Fibroblast of peridontal ligament (primary cell): Measurements from ENCODE around the gene SAMD8.
"Not testable (repeated sequence)": the region's sequence is repeated elsewhere in the genome, so short reads cannot be mapped to it uniquely, and the experiment has no call there.

Experiments
- DNase-seq: peaks from one replicate; pipeline ENCODE4 v3.0.0-alpha.2; 2010; ENCODE audit errors: extremely low read depth

Gene SAMD8

DNA sequence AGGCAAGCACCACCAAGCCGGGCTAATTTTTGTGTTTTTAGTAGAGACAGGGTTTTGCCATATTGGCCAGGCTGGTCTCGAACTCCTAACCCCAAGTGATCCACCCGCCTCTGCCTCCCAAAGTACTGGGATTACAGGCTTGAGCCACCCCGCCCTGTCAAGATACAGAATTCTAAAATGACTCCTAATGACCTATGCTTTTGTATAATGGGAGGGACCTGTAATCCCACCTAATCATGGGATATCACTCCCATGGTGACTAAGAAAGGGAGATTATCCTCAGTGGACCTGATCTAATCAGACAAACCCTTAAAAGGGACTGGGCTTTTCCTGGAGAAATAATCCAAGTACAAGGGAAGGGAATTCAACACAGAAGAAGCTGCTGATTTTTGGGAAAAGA is 28.8 kb downstream of the SAMD8 start:
- DNase-seq = no peak

DNA sequence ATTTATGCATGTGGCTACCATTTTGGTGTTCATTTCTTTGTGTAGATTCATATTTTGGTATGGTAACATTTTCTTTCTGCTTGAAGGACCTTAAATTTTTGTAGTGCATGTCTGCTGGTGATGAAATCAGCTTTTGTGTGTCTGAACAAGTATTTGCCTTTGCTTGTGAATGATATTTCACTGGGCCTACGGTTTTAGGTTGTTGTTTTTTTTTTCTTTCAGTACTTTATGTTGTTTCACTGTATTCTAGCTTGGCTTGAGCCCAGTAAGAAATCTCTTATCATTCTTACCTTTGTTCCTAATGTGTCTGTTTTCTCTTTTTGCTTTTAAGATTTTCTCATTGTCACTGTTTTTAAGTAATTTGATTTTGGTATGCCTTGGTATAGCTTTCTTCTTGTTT is 31.9 kb downstream of the SAMD8 start:
- DNase-seq = peak; percentile 64

DNA sequence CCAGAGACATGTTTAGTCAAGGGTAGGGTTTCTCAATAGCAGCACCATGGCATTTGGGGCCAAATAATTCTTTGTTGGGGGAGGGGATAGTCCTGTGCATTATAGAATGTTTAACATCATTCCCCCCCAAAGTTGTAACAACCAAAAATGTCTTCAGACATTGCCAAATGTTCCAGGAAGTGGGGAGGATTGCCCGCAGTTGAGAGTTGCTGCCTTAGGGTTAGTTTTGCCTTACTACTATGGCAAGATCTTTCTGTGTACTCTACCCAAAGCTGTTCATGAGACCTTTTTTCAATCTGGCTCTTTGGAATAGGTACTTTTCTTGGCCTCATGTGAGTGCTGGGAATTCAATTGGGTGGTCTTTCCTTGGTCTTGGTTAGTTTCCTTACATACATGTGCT is 34.1 kb downstream of the SAMD8 start:
- no peak for DNase-seq

DNA sequence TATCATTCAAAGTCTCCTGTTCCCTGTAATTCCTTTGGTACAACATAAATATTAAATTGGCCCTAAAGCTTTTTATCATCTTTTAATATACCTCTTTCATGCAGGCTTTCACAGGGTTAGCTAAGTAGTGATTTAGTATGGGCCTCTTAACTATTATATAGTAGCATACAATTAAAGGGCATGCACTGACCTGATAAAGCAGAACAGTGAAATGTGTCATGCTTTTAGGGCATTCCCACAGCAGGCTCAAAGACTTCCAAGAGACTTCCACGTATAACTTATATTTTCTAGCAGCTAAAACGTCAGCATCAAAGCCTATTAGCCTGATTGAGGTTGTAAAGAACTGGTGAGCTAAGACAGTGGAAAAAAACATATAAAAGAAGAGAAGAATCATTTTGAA is 35.3 kb downstream of the SAMD8 start:
- DNase-seq = no peak

DNA sequence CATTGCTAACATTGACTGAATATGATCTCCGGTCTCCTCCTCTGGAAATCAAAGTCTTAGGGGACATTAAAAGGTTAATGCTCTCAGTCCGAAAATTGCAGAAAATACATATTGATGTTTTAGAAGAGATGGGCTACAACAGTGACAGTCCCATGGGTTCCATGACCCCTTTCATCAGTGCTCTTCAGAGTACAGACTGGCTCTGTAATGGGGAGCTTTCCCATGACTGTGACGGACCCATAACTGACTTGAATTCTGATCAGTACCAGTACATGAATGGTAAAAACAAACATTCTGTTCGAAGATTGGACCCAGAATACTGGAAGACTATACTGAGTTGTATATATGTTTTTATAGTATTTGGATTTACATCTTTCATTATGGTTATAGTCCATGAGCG is 39.2 kb downstream of the SAMD8 start:
- no peak for DNase-seq

DNA sequence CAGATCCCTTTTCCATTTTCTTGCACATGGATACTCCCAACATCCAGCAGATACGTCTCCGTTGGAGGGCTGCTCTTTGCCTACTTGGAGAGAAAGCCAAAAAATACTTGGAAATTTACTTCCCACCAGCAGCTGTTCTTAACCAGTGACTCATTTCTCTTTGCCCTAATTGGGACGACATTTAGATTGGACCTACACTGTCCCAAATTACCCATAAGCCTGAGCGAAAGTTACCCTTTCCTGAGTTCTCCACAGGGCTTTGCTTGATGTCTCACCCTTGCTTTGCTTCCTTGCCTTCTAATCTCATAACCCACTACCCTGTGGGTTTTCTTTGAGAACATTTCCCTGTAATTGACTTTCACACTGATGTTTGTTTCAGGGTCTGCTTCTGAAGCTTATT is 48.1 kb downstream of the SAMD8 start:
- peak; percentile 64 for DNase-seq

DNA sequence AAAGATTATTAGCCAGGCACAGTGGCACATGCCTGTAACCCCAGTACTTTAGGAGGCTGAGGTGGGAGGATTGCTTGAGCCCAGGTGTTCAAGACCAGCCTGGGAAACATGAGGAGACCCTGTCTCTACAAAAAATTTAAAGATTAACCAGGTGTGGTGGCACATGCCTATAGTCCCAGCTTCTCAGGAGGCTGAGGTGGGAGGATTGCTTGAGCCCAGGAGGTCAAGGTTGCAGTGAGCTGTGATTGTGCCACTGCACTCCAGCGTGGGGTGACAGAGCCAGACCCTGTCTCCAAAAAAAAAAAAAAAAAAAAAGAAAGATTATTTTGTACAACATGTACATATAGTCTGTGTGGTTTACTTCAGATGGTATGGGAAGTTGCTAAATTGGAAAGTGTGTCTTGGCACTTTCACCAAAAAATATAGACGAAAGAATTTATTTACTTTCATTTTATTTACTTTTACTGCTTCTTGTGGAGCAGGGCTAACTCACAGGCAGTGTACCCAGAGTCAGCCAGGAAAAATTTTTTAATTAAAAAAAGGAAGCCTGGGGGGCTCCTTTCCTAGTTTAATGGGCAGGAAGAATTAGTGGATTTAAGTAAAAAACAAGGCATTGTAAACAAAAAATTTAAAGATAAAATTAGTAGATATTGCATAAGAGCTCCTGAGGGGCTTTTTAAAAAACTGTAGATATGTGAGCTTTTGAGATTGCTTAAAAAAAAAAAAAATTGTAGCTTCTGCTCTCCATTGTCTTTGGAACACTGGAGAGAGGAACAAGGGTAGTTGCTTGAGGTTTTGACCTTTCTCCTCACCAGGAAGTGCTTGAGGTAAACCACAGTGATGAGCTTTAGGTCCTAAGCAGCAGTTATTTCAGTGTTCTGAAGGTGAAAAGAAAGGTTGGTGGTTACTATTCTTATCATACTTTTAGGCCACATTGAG is 54.5 kb downstream of the SAMD8 start:
- DNase-seq = no peak

DNA sequence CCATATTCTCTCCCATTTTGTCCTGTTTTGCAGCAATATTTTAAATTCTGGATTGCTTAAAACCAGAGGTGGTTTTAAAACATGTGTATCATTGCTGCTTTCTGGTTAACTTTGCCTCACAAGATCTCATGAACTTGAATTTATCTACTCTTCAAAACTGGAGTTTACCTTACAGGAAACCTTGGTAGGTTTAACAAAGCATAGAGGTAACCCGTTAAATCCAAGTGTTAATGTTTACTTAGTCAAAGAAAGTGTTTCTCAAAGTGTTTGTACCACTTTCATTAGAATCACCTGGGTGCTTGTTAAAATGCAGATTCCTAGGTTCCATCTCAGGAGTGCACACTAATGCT is 55.1 kb downstream of the SAMD8 start:
- no peak for DNase-seq

DNA sequence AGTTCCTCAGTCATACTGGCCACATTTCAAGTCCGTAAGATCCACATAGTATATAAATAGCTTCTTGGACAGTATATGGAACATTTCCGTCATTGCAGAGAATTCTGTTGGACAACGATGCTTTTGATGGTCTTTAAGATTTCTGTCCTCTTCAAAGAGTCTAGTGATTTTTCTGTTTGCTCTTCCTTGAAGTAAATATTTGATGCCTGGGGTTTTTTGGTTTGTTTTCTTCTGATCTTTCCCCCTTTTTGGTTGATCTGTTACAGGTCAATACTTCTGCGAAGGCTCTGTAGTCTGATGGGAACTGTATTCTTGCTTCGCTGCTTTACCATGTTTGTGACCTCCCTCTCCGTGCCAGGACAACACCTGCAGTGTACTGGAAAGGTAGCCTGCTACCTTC is 56.8 kb downstream of the SAMD8 start:
- no peak for DNase-seq

DNA sequence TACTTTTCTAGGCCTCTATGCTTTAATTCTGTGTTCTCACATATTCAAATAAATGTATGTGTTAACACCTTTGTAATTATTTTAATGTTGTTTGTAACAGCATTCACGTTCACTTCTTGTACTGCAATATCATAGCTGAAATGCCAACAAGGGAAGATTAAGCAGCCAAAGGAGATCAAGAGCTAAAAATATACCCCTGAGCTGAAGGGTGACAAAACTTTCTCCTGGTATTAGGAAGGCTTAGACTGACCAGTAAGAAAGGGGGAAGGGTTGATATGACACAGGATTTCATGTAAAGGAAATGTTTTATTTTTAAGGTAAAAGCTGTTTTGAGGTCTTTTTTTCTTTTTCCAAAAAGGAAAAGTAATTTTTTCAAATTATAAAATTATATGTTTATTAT is 58.8 kb downstream of the SAMD8 start:
- DNase-seq = no peak

DNA sequence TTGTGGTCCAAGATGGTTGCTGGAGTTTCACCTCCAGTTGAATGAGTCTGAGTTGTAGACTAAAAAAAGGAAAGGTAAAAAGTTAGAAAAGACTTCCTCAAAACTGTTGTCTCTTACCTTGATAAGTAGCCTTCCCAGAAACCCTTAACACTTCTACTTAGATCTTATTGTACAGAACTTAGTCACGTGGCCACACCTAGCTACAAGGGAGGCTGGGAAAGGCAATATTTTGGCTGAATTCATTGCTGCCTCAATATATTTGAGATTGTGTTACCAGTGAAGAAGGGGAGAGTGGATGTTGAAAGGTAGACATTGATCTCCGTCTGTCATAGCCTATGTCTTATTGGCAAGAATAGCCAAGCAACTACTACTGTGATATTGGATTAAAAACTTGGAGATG is 63.6 kb downstream of the SAMD8 start:
- DNase-seq = no peak

DNA sequence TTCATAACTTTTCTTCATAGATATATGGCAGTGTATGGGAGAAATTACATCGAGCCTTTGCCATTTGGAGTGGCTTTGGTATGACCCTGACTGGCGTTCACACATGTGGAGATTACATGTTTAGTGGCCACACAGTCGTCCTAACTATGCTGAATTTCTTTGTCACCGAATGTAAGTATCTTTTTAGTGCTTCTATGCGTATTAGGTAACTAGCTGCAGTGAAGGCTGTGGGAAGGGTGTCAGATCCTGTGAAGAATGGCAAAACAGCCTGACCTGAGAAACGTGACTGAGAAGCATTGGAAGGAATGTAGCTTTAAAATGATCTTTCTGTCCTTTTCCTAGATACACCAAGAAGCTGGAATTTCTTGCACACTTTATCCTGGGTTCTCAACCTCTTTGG is 64.6 kb downstream of the SAMD8 start:
- no peak for DNase-seq

DNA sequence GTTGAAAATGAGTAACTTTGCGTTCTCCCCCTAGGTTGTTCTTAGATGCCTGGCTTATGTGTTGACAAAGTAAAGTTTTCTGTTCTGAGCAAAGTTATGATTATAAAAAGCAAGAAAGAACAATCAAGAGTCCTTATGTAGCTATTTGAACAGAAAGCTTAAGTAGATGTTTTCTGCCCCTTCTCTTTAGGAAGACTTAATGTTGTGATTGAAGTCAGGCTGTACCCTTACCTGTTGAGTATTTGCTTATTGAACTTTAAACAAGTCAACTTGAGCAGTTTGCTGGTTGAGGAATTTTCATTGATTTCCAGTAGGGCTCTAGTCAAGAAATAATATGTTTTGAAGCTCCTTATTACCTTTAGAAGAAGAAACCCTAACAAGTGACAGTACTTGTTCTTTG is 65.3 kb downstream of the SAMD8 start:
- DNase-seq = no peak

DNA sequence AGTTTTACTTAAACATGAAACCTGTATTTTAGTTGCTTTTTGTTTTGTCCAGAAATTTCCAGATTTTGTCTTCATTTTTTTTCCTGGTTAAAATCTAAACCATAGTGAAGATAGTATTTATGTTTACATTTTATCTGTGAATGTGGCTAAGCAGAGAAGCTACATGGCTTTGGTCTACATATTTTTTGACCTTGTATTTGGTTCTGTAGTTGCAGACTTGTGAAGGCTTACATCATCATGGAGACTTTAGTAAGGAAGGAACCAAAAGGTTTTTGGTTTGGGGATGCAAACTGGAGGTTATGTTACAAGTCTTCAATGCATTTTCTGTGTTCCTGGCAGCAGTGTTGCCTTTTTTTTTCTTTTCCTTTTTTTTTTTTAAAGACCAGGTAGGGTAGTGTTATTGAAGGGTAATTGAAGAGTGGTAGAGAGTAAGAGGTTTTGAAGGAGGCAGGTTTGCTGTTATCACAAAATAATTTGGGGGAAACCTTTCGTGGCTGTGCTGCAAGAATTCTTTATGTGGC is 68.3 kb downstream of the SAMD8 start:
- peak; percentile 46 for DNase-seq

DNA sequence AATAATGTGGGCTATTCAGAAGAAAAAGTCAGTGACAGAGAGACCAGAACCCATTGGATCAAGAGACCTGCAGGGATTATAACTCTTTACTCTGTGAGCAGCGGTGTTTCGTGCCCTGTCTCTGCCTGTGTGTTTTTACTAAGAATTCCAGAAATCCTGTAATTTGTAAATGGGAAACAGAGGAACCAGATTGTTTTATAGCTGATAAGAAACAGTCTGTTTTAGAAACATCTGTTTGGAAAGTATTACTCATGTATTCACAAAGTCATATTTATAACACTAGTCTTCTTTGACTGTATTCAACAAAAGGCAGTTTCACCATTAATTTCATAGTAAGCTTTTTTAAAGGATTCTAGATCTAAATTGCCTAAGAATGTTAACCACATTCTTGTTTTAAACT is 69.1 kb downstream of the SAMD8 start:
- DNase-seq = peak; percentile 67

DNA sequence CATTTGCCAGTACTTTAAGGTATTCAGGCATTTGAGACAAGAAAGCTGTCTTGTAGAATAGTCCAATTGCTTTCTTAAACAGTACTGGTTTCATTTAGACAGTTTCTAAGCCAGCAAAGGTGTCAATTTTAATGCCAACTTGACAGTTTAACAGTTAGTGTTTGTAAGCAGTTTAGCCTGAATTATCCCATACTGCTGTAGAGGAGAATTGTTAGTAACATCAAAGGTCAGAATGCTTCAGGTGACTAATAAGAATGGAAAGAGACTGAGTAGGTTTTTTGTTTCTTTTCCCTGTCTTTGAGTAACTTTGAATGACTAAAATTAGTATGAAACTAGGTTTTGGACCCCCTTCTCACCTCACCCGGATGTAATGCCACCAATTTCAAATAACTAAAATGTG is 69.6 kb downstream of the SAMD8 start:
- DNase-seq = no peak

DNA sequence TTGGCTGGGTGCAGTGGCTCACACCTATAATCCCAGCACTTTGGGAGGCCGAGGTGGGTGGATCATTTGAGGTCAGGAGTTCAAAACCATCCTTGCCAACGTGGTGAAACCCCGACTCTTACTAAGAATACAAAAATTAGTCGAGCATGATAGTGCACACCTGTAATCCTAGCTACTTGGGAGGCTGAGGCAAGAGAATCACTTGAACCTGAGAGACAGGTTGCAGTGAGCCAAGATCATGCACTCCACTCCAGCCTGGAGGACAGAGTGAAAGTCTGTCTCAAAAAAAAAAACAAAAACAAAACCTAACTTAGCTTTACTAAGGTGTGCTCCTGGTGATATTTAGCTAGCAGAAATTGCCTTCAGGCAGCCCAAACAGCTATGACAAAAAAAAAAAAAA is 74.9 kb downstream of the SAMD8 start:
- no peak for DNase-seq

DNA sequence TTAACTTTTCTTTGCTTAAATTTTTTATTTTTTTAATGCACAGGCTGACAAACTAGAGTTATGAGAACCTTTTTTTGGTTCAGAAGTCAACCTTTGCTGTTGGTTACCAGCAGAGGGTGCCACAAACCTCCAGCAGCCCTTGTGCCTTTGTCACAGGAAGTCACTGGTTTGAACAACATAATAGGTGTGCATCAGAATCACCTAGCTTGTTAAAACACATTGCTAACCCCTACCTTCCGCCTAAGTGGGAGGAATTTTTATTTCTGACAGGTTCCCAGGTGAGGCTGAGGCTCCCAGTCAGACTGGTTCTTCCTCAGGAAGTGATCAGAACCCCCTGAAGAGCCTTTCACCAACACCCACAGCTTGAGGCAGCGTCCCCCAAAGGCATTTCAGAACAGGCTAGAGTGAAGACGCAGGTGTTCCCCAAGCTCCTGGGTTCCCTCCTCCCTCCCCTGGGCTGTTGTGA is 76.5 kb downstream of the SAMD8 start:
- DNase-seq = peak; percentile 77

DNA sequence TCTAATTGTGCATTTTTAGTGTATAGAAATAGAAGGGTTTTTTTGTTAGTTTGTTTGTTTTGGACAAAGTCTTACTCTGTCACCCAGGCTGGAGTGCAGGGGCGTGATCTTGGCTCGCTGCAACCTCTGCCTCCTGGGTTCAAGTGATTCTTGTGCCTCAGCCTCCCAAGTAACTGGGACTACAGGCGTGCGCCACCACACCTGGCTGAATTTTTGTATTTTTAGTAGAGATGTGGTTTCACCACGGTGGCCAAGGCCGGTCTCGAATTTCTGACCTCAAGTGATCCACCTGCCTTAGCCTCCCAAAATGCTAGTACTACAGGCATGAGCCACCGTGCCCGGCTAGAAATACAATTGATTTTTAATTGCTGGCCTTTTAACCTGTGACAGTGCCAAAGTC is 77.1 kb downstream of the SAMD8 start:
- not testable (repeated sequence) for DNase-seq

DNA sequence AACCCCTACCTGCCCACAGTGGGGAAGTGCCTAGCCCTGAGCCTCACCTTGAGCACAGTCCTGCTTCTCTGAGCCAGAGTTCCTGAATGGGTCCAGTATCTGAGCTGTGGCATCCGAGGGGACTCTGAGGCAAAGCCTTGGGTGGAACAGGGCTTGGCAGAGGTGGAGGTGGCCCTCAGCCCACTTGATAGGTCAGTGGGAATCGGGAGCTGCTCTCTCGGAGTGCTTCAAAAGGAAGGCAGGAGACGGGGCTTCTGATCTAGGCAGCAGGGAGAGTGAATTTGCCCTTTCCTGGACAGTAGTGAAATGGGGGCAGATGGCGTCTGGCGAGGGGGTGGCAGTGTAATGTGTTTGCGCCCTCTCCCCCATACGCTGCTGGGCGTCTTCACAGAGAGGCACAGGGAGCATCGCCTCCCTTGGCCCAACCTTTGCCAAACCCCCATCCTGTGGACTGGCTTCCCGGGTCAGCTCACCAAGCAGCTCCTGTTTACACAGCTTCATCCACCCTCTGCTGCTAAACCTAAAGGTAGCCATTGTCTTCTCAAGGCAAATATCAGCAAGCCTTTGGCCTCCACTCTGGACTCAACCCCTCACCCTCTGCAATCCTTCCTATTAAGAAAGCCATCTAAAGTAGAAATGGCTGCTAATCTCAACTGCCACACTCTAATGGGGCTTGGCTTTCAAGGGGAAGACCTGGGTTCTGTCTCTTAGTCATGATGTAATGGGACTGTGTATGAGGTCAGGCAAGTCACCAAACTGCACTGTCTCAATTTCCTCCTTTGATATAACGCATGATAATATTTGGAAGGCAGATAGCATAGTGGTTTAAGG is 78.0 kb downstream of the SAMD8 start:
- no peak for DNase-seq

DNA sequence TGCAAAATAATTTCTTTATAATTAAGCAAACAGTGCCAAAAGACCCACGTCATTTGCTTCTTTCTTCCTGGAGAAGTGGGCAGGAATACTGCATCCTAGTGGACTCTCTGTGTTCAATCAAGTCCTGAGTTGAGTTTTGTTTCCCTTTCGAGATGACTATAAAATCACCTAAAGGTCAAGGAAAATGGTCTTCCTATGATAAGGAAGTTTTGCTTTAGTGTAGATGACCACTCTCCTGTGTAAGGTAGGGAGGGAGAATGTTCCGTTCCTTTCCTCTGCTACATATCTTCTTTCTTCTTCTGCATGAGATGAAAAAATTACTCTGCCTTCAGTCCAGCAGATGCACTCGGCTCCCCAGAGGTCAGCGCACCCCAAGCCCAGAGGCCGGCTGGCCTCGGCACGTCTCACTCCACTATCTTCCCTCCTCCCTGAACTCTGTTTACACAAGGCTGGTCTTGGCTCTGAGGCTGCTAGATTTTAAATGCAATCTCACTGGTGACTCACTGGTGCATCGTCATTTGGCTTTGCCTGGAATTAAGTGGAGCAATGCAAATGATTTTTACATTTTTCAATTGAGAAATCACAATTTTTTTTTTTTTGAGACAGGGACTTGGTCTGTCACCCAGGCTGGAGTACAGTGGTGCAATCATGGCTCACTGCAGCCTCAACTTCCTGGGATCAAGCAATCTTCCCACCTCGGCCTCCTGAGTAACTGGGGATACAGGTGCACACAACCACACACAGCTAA is 80.5 kb downstream of the SAMD8 start:
- DNase-seq = peak; percentile 97

DNA sequence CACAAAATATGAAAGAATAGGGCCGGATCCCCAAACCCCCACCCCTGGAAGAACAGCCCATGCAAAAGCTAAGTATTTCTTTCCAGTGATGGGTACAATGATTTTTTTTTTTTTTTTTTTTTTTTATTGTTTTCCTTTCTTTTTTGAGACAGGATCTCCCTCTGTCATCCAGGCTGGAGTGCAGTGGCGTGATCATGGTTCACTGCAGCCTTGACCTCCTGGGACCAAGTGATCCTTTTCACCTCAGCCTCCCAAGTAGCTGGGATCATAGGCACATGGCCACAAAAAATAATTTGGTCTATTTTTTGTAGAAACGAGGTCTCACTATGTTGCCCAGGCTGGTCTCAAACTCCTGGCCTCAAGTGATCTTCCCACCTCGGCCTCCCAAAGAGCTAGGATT is 83.2 kb downstream of the SAMD8 start:
- DNase-seq = not testable (repeated sequence)
